ENCODE data around the gene CORO2B.

The CORO2B gene

GRCh38 chr15:68707386-68707785 is 128.6 kb downstream of the CORO2B start:
- Histone ChIP-seq H3K27me3 (ENCODE audit: low read depth) (peaks cover 24% of the 10 kb centered on the region; the same call in 1 of the 2 replicates), H3K4me3 (no peak overlapping the region), H3K9me3 (no peaks in the 10 kb centered on the region), H3K36me3 (replicated peaks) (no peaks in the 10 kb centered on the region), H3K4me1 (no peaks in the 10 kb centered on the region)
- in situ Hi-C loops (cut with MboI; ENCODE audit: low sequenced_read_pairs), result no loop called here
- DNase-seq (ENCODE audit: low spot score in 2 of 2), result no peak

DNA sequence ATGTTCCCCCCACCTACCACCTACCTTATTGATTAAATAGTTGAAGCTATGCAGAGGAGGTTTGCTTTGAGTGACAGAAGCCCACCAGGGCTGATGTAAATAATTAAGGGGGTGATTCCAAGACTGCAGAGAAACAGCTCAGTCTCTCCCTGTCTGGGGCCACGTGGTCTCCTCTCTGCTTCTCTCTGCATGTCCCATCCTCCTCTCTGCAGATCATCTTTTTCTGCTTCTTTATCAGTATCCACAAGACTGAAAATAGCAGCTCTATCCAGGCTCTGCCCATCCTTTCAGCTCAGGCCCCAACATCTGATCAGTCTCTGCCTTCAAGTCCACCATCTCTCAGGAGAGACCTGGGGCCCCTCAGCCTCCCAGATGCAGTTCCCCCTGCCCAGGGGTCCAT is 131.1 kb downstream of the CORO2B start:
- Histone ChIP-seq H3K4me3 (no peak overlapping the region), H3K4me1 (no peaks in the 10 kb centered on the region), H3K9me3 (no peaks in the 10 kb centered on the region), H3K27me3 (ENCODE audit: low read depth) (peaks cover 17% of the 10 kb centered on the region; the same call in 1 of the 2 replicates), H3K36me3 (replicated peaks) (no peaks in the 10 kb centered on the region)
- no peak for DNase-seq (ENCODE audit: low spot score in 2 of 2)
- in situ Hi-C loops (cut with MboI; ENCODE audit: low sequenced_read_pairs), result no loop called here

DNA sequence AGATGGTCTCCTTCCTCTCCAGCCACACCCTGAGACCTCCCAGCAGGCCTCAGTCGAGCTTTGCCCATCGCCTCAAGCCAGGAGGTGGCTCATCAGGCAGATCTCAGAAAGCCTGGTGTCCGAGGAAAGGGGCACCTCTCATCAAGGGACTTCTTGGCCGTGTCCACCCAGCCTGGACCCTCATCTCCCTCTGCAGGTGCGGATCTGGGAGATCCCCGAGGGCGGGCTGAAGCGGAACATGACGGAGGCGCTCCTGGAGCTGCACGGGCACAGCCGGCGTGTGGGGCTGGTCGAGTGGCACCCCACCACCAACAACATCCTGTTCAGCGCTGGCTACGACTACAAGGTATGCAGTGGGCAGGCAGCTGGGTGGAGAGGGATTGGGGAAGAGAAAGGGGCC is 131.7 kb downstream of the CORO2B start:
- Histone ChIP-seq H3K4me3 (no peak overlapping the region), H3K9me3 (no peaks in the 10 kb centered on the region), H3K4me1 (no peaks in the 10 kb centered on the region), H3K36me3 (replicated peaks) (no peaks in the 10 kb centered on the region), H3K27me3 (ENCODE audit: low read depth) (peaks cover 15% of the 10 kb centered on the region; the same call in 1 of the 2 replicates)
- in situ Hi-C loops (cut with MboI; ENCODE audit: low sequenced_read_pairs), result no loop called here
- DNase-seq (ENCODE audit: low spot score in 2 of 2), result no peak

GRCh38 chr15:68711406-68711805 is 132.6 kb downstream of the CORO2B start:
- no peaks in the 10 kb centered on the region for H3K4me1 ChIP-seq
- H3K27me3 ChIP-seq (ENCODE audit: low read depth), result peaks cover 15% of the 10 kb centered on the region; the same call in 1 of the 2 replicates
- in situ Hi-C loops (cut with MboI; ENCODE audit: low sequenced_read_pairs), result no loop called here
- H3K4me3 ChIP-seq, result no peak overlapping the region
- H3K36me3 ChIP-seq (replicated peaks), result no peaks in the 10 kb centered on the region
- DNase-seq (ENCODE audit: low spot score in 2 of 2), result no peak
- no peaks in the 10 kb centered on the region for H3K9me3 ChIP-seq

DNA sequence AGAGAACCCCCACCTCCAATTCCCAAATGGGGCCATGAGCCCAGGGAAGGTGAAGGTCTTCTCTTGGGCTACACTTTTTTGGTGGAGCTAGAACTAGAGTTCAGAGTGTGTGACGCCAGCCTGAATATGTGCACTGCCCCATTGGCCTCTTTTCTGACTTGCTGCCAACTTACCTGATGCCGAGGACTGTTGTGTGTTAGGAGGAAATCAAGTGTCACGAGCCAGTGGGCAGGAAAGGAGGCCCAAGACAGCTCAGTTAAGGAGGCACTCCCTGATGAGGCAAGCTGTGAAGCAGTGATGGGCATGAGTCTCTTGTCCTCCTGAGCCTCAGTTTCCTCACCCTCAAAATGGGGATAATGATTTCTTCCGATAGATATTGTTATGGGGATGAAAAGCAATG is 134.1 kb downstream of the CORO2B start:
- no peaks in the 10 kb centered on the region for H3K36me3 ChIP-seq (replicated peaks)
- in situ Hi-C loops (cut with MboI; ENCODE audit: low sequenced_read_pairs), result no loop called here

DNA sequence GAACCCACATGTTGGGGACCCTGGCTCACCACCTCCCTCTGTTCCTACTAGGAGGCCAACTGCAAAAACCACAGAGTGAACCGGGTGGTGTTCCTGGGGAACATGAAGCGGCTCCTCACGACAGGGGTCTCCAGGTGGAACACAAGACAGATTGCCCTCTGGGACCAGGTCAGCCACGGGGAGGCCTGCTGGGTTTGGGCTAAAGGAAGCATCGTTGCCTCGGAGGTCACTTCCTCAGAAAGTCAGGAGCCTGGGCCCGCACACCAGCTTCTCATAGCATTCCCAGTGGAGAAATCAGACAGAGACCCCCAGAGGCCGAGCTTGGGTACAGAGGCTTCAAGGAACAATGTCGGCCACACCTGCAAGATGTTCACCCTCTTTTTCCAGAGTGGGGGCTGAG is 135.1 kb downstream of the CORO2B start:
- no peak for DNase-seq (ENCODE audit: low spot score in 2 of 2)
- Histone ChIP-seq H3K36me3 (replicated peaks) (no peaks in the 10 kb centered on the region), H3K4me3 (no peak overlapping the region), H3K27me3 (ENCODE audit: low read depth) (peaks cover 12% of the 10 kb centered on the region; the same call in 1 of the 2 replicates), H3K9me3 (no peaks in the 10 kb centered on the region), H3K4me1 (no peaks in the 10 kb centered on the region)
- in situ Hi-C loops (cut with MboI; ENCODE audit: low sequenced_read_pairs), result no loop called here

More for the DNA sequence above, 134.1 kb downstream of the CORO2B start:
- peaks cover 14% of the 10 kb centered on the region; the same call in 1 of the 2 replicates for H3K27me3 ChIP-seq (ENCODE audit: low read depth)
- no peaks in the 10 kb centered on the region for H3K9me3 ChIP-seq
- H3K4me1 ChIP-seq, result no peaks in the 10 kb centered on the region
- H3K4me3 ChIP-seq, result no peak overlapping the region
- DNase-seq (ENCODE audit: low spot score in 2 of 2), result no peak

DNA sequence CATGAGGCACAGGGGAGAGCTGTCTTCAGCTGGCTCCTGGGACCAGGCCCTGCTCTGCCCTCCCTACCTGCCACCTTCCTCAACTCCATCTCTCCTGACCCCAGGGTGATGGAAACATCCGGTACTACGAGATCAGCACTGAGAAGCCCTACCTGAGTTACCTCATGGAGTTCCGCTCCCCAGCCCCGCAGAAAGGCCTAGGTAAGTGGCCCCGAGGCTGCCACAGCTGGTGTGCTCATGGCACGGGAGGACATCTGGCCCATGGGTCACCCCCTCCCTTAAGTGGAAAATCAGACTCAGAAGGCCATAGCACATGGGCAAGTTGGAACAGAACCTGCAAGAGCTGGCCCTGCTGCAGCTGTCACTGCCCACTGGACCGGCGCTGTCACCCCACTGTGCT is 136.3 kb downstream of the CORO2B start:
- no peaks in the 10 kb centered on the region for H3K36me3 ChIP-seq (replicated peaks)
- in situ Hi-C loops (cut with MboI; ENCODE audit: low sequenced_read_pairs), result no loop called here
- H3K4me1 ChIP-seq, result no peaks in the 10 kb centered on the region
- no peak overlapping the region for H3K4me3 ChIP-seq
- H3K27me3 ChIP-seq (ENCODE audit: low read depth), result peaks cover 12% of the 10 kb centered on the region; the same call in 1 of the 2 replicates
- H3K9me3 ChIP-seq, result no peaks in the 10 kb centered on the region
- no peak for DNase-seq (ENCODE audit: low spot score in 2 of 2)

- DNase-seq (ENCODE audit: low spot score in 2 of 2), result no peak
- Histone ChIP-seq H3K9me3 (no peaks in the 10 kb centered on the region), H3K27me3 (ENCODE audit: low read depth) (peaks cover 6% of the 10 kb centered on the region; the same call in 1 of the 2 replicates), H3K36me3 (replicated peaks) (no peaks in the 10 kb centered on the region), H3K4me1 (no peaks in the 10 kb centered on the region), H3K4me3 (no peak overlapping the region)
- in situ Hi-C loops (cut with MboI; ENCODE audit: low sequenced_read_pairs), result no loop called here
Measured at GRCh38 chr15:68717951-68718350, 139.2 kb downstream of the CORO2B start.

- DNase-seq (ENCODE audit: low spot score in 2 of 2), result no peak
- Histone ChIP-seq H3K9me3 (no peaks in the 10 kb centered on the region), H3K27me3 (ENCODE audit: low read depth) (peaks cover 6% of the 10 kb centered on the region; the same call in 1 of the 2 replicates), H3K4me3 (no peak overlapping the region), H3K4me1 (no peaks in the 10 kb centered on the region), H3K36me3 (replicated peaks) (no peaks in the 10 kb centered on the region)
- in situ Hi-C loops (cut with MboI; ENCODE audit: low sequenced_read_pairs), result no loop called here
Measured at GRCh38 chr15:68718468-68718867, 139.7 kb downstream of the CORO2B start.

DNA sequence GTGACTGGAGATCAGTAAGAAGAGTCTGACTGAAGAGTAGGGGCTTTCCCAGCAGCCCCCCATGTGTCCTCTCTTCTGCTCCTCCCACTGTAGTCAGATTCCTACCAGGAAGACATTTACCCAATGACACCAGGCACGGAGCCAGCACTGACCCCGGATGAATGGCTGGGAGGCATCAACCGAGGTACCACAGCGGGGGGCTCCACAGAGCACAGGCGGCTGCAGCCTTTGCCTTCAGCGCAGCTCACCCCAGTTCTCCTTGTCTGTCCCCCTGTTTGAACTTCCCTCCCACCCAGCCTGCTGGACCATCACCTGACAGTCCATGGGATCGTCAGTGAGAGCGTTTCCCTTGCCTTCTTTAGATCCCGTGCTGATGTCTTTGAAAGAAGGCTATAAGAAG is 140.3 kb downstream of the CORO2B start:
- DNase-seq (ENCODE audit: low spot score in 2 of 2), result no peak
- Histone ChIP-seq H3K4me3 (no peak overlapping the region), H3K9me3 (no peaks in the 10 kb centered on the region), H3K27me3 (ENCODE audit: low read depth) (peaks cover 6% of the 10 kb centered on the region; the same call in 1 of the 2 replicates), H3K36me3 (replicated peaks) (no peaks in the 10 kb centered on the region), H3K4me1 (no peaks in the 10 kb centered on the region)
- in situ Hi-C loops (cut with MboI; ENCODE audit: low sequenced_read_pairs), result no loop called here

- Histone ChIP-seq H3K4me1 (no peaks in the 10 kb centered on the region), H3K9me3 (no peaks in the 10 kb centered on the region), H3K27me3 (ENCODE audit: low read depth) (peaks cover 11% of the 10 kb centered on the region; the same call in 1 of the 2 replicates), H3K4me3 (no peak overlapping the region), H3K36me3 (replicated peaks) (no peaks in the 10 kb centered on the region)
- DNase-seq (ENCODE audit: low spot score in 2 of 2), result no peak
- in situ Hi-C loops (cut with MboI; ENCODE audit: low sequenced_read_pairs), result no loop called here
Measured at GRCh38 chr15:68719672-68720071, 140.9 kb downstream of the CORO2B start.

- no peaks in the 10 kb centered on the region for H3K9me3 ChIP-seq
- H3K4me3 ChIP-seq, result no peak overlapping the region
- DNase-seq (ENCODE audit: low spot score in 2 of 2), result no peak
- H3K36me3 ChIP-seq (replicated peaks), result no peaks in the 10 kb centered on the region
- in situ Hi-C loops (cut with MboI; ENCODE audit: low sequenced_read_pairs), result no loop called here
- H3K4me1 ChIP-seq, result no peaks in the 10 kb centered on the region
- H3K27me3 ChIP-seq (ENCODE audit: low read depth), result peaks cover 14% of the 10 kb centered on the region
Measured at GRCh38 chr15:68721886-68722285, 143.1 kb downstream of the CORO2B start.

GRCh38 chr15:68725736-68726135 is 146.9 kb downstream of the CORO2B start:
- DNase-seq (ENCODE audit: low spot score in 2 of 2), result no peak

DNA sequence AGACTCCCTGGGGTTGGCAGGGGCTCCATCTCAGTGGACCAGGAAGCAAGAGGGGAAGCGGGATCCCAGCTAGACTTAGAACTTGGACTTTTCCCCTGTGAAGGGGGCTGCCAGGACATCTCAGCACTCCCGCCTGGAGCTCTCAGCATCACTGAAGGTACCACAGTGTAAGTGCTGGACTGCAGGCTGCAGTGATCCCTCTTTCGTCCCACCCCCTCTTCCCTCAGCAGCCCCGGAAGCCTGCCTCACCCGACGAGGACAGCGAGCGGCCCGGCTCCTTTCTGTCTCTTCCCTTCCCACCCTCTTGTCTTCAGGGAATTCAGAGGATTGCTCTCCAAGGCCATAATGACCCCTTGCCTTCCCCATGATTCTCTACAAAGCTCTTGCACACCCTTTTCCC is 147.5 kb downstream of the CORO2B start:
- no peak overlapping the region for H3K4me3 ChIP-seq
- DNase-seq (ENCODE audit: low spot score in 2 of 2), result no peak
- H3K36me3 ChIP-seq (replicated peaks), result no peaks in the 10 kb centered on the region
- no peaks in the 10 kb centered on the region for H3K4me1 ChIP-seq
- no peaks in the 10 kb centered on the region for H3K9me3 ChIP-seq
- H3K27me3 ChIP-seq (ENCODE audit: low read depth), result peaks cover 11% of the 10 kb centered on the region
- in situ Hi-C loops (cut with MboI; ENCODE audit: low sequenced_read_pairs), result no loop called here

More at GRCh38 chr15:68725736-68726135, 146.9 kb downstream of the CORO2B start:
- Histone ChIP-seq H3K27me3 (ENCODE audit: low read depth) (peaks cover 11% of the 10 kb centered on the region), H3K36me3 (replicated peaks) (no peaks in the 10 kb centered on the region), H3K4me1 (no peaks in the 10 kb centered on the region), H3K4me3 (no peak overlapping the region), H3K9me3 (no peaks in the 10 kb centered on the region)
- in situ Hi-C loops (cut with MboI; ENCODE audit: low sequenced_read_pairs), result no loop called here

Measured in HAP-1 (cell line).